ENCODE measurements around the gene SLC9A9. TPM values are rescaled to one million over a fixed set of nuclear protein-coding genes. Genes with fewer than 3 reads are reported as not detected.

The SLC9A9 gene
- total RNA-seq, 4 donors from 2014 or later, result 1.7 to 8.2 (median 3.6) TPM

GRCh38 chr3:143654906-143655305 is 193.4 kb downstream of the SLC9A9 start:
- Histone ChIP-seq H3K4me3 (no peak overlapping the region), H3K9me3 (no peaks in the 10 kb centered on the region), H3K4me1 (no peaks in the 10 kb centered on the region), H3K27ac (no peak overlapping the region), H3K36me3 (no peaks in the 10 kb centered on the region), H3K27me3 (no peaks in the 10 kb centered on the region)
- in situ Hi-C loops (cut with MboI; ENCODE audit: low sequenced_read_pairs in 4 of 4) (no loop called here), intact Hi-C loops (cut with DNase I; ENCODE audit: low total_unique reads) (no loop called here)
- no peak for DNase-seq
- TF ChIP-seq POLR2A (IDR thresholded peaks at IDR 0.05) (no peak), CTCF (IDR thresholded peaks at IDR 0.05 in 4 of 5, conservative IDR thresholded peaks at IDR 0.05 in 1 of 5) (no peak)
- ATAC-seq, result no peak

GRCh38 chr3:143653935-143654334 is 194.3 kb downstream of the SLC9A9 start:
- no peaks in the 10 kb centered on the region for H3K9me3 ChIP-seq
- H3K4me3 ChIP-seq, result no peak overlapping the region
- DNase-seq (no peak), ATAC-seq (no peak)
- no peaks in the 10 kb centered on the region for H3K36me3 ChIP-seq
- H3K27me3 ChIP-seq, result no peaks in the 10 kb centered on the region
- intact Hi-C loops (cut with DNase I; ENCODE audit: low total_unique reads) (no loop called here), in situ Hi-C loops (cut with MboI; ENCODE audit: low sequenced_read_pairs in 4 of 4) (no loop called here)
- no peak overlapping the region for H3K27ac ChIP-seq
- H3K4me1 ChIP-seq, result no peaks in the 10 kb centered on the region
- TF ChIP-seq POLR2A (IDR thresholded peaks at IDR 0.05) (no peak), CTCF (IDR thresholded peaks at IDR 0.05 in 4 of 5, conservative IDR thresholded peaks at IDR 0.05 in 1 of 5) (no peak)

GRCh38 chr3:143653493-143653892 is 194.8 kb downstream of the SLC9A9 start:
- H3K27me3 ChIP-seq, result no peaks in the 10 kb centered on the region
- in situ Hi-C loops (cut with MboI; ENCODE audit: low sequenced_read_pairs in 4 of 4), result no loop called here
- no peak for ATAC-seq
- no peak overlapping the region for H3K4me3 ChIP-seq
- H3K36me3 ChIP-seq, result no peaks in the 10 kb centered on the region
- H3K4me1 ChIP-seq, result no peaks in the 10 kb centered on the region
- H3K27ac ChIP-seq, result no peak overlapping the region
- no peak for DNase-seq
- intact Hi-C loops (cut with DNase I; ENCODE audit: low total_unique reads), result no loop called here
- no peak for TF ChIP-seq CTCF (IDR thresholded peaks at IDR 0.05 in 4 of 5, conservative IDR thresholded peaks at IDR 0.05 in 1 of 5)
- TF ChIP-seq POLR2A (IDR thresholded peaks at IDR 0.05), result no peak
- H3K9me3 ChIP-seq, result no peaks in the 10 kb centered on the region

GRCh38 chr3:143652118-143652517 is 196.2 kb downstream of the SLC9A9 start:
- Histone ChIP-seq H3K9me3 (no peaks in the 10 kb centered on the region), H3K27me3 (no peaks in the 10 kb centered on the region), H3K36me3 (no peaks in the 10 kb centered on the region), H3K27ac (no peak overlapping the region), H3K4me3 (no peak overlapping the region), H3K4me1 (no peaks in the 10 kb centered on the region)
- in situ Hi-C loops (cut with MboI; ENCODE audit: low sequenced_read_pairs in 4 of 4) (no loop called here), intact Hi-C loops (cut with DNase I; ENCODE audit: low total_unique reads) (no loop called here)
- DNase-seq (no peak), ATAC-seq (no peak)
- TF ChIP-seq CTCF (IDR thresholded peaks at IDR 0.05 in 4 of 5, conservative IDR thresholded peaks at IDR 0.05 in 1 of 5) (no peak), POLR2A (IDR thresholded peaks at IDR 0.05) (no peak)

- TF ChIP-seq CTCF (IDR thresholded peaks at IDR 0.05 in 4 of 5, conservative IDR thresholded peaks at IDR 0.05 in 1 of 5) (no peak), POLR2A (IDR thresholded peaks at IDR 0.05) (no peak)
- intact Hi-C loops (cut with DNase I; ENCODE audit: low total_unique reads) (no loop called here), in situ Hi-C loops (cut with MboI; ENCODE audit: low sequenced_read_pairs in 4 of 4) (no loop called here)
- no peaks in the 10 kb centered on the region for H3K36me3 ChIP-seq
- ATAC-seq, result no peak
- H3K4me1 ChIP-seq, result no peaks in the 10 kb centered on the region
- no peaks in the 10 kb centered on the region for H3K27me3 ChIP-seq
- no peak for DNase-seq
- no peak overlapping the region for H3K4me3 ChIP-seq
- no peaks in the 10 kb centered on the region for H3K9me3 ChIP-seq
- no peak overlapping the region for H3K27ac ChIP-seq
Observed at GRCh38 chr3:143650827-143651226, 197.4 kb downstream of the SLC9A9 start.
